Astrocyte of the cerebellum (primary cell): ENCODE results near the gene CNTNAP2.
A peak's percentile ranks its signal among the peaks of the same experiment; 100 is the strongest.

Source experiments
- DNase-seq: peaks from one replicate; pipeline ENCODE4 v3.0.0-alpha.2; 2011; ENCODE audit warnings: low read depth
- H3K4me3 ChIP-seq: 2 replicates; pipeline ENCODE4 v1.5.1; 2011; ENCODE audit warnings: mild to moderate bottlenecking, low read depth, low read length, moderate library complexity
- CTCF ChIP-seq: IDR thresholded peaks from 2 replicates; pipeline ENCODE4 v1.5.1; 2012; ENCODE audit warnings: low read length, low read depth, moderate library complexity, mild to moderate bottlenecking; ENCODE audit errors: missing control alignments
- in situ Hi-C: cut with HindIII; loops from 2 replicates; pipeline ENCODE4 v1.10.0; 2017; ENCODE audit warnings: low sequenced_read_pairs

CNTNAP2 gene

DNA sequence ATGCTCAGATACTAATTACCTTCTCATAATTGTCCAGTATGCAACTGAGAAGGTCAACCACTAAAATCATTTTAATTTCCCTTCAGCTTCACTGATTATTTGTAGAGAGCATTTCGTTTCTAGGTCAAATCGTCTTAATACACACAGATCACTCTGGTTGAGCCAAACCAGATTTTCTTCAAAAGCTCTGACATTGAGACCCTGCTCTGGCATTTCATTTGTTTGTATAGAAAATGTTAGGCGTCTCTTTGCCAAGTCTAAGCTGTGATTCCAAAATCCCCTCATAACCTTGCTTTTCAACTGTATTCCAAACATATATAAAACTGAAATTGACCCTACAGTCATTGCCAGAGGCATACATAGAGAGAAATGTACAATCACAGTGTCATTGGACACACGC is 520.0 kb downstream of the CNTNAP2 start:
- H3K4me3 ChIP-seq: no peak overlapping the region
- no peak for TF ChIP-seq CTCF
- in situ Hi-C loops: no loop called here
- no peak for DNase-seq

DNA sequence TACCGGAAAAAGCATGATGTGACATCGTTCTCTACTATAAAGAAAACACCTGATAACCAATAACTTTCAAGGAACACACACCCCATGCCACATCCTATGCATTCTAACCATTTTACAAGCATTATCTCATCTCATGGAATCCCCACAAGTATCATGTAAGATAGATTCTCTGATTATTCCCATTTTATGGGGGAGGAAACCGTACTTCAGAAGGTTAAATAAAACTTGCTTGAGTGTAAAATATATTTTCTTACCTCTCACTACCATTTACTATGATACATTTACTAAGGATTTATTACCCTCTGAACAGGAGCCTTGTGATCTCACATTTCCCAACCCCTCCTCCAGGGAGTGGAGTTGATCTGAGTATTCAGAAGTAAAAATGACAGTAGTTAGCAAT is 522.7 kb downstream of the CNTNAP2 start:
- in situ Hi-C loops: no loop called here
- no peak for TF ChIP-seq CTCF
- DNase-seq: no peak
- no peak overlapping the region for H3K4me3 ChIP-seq

- no peak for TF ChIP-seq CTCF
These were observed 524.9 kb downstream of the CNTNAP2 start for GRCh38 chr7:146641491-146641890.

GRCh38 chr7:146645383-146645976 is 528.9 kb downstream of the CNTNAP2 start:
- in situ Hi-C loops: no loop called here
- no peak for TF ChIP-seq CTCF
- DNase-seq: no peak
- no peak overlapping the region for H3K4me3 ChIP-seq

More at GRCh38 chr7:146641491-146641890, 524.9 kb downstream of the CNTNAP2 start:
- in situ Hi-C loops: no loop called here
- no peak for DNase-seq
- no peak overlapping the region for H3K4me3 ChIP-seq

GRCh38 chr7:146647445-146647844 is 530.8 kb downstream of the CNTNAP2 start:
- no peak for TF ChIP-seq CTCF
- H3K4me3 ChIP-seq: no peak overlapping the region
- in situ Hi-C loops: no loop called here
- no peak for DNase-seq

DNA sequence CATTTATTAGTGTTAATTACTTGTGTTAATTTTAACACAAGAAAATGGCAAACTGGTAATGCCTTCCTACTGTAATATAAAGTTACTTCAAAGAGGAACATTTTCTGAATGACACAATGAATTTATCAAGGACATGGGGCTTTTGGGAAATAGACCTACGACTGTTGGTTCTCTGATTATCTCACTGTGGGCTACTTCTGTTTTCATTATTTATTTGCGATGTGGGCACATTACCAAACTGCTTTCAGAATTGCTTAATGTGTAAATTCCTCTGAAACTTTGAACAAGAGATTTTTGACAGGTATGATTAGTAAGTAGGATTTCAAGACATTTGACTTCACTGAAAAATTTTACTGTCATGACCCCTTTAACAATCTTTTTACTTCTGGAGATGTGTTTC is 535.6 kb downstream of the CNTNAP2 start:
- DNase-seq: no peak
- in situ Hi-C loops: no loop called here
- no peak for TF ChIP-seq CTCF
- H3K4me3 ChIP-seq: no peak overlapping the region

DNA sequence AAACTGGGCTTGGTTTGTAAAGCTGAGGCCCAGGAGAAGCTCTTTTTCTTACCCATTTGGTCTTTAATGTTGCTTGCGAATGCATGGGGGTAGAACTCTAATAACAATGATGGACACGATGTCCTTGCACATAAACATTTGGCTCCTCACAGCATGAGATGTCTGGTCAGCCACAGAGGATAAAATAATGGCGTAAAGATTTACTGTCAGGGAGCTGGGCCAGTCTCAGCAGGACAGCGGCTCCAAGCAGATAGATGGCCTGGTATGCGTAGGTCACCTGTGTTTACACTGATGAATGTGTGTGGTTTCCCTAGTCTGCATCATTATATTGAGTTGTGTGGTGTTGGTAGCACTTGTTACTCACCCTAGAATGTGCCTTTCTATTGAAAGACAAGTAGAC is 537.4 kb downstream of the CNTNAP2 start:
- peak; percentile 50 for DNase-seq
- in situ Hi-C loops: no loop called here
- TF ChIP-seq CTCF: no peak
- H3K4me3 ChIP-seq: no peak overlapping the region
